Left lobe of liver (tissue), 2 donors: ENCODE measurements around the gene UBE2E1. TPM values are rescaled to one million over a fixed set of nuclear protein-coding genes. Genes with fewer than 3 reads are reported as not detected.

ENCODE experiments used
- ATAC-seq: fragments of 200-7000 bp; cut with Tn5 transposase; one replicate; pipeline ENCODE4 v1.9.1; 2020; ENCODE audit warnings: mild to moderate bottlenecking, moderate library complexity
- DNase-seq: peaks from one replicate; pipeline ENCODE4 v3.0.0-alpha.2; 2020; ENCODE audit warnings: low spot score
- total RNA-seq: library from RNA; stranded (reverse); gene quantifications from one replicate; pipeline ENCODE4 v1.2.1, GENCODE V29; 2021
- donor health status: DM: no; HTN: no; CAD: no; lungs with moderate emphysema.
- donor health status: DM: no; HTN: yes; CAD: no.

Gene UBE2E1
- 17.5 TPM for total RNA-seq

GRCh38 chr3:23805633-23806533, at the start of gene UBE2E1:
Gene UBE2E1 (plus strand): TSS chr3:23805955. CDS start chr3:23807270, 1,315 bp downstream.
- DNase-seq, result peak; percentile 78
- peak; percentile 84 for ATAC-seq

DNA sequence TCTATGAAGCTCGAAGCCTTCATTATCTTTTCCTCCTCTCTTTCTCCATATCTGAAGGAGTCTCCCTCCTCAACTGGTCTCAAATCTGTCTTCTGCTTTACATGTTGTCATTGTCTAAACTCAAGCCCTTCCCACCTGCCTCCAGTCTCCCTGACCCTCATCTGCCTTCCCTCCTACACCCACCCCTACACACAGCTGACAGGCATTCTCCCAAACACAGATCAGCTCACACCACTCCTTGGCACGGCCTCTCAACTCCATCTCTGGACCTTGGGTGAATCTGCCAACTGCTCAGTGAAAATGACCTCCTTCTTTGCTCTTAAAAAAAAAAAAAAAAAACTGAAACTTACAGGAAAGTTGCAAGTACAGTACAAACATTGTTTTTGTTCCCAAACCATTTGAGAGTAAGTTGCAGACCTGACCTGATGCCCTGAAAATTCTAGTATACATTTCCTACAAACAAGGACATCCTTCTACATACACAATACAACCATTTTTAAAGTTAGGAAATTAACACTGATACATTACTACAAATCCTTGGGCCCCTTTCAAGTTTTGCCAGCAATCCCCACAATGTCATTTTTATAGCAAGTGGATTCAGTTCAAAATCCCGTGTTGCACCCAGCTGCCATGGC, 49.4 kb upstream of the UBE2E1 start:
- DNase-seq, result no peak
- ATAC-seq, result no peak

- DNase-seq (no peak), ATAC-seq (no peak)
These were observed 47.4 kb upstream of the UBE2E1 start for GRCh38 chr3:23758253-23758838.

DNA sequence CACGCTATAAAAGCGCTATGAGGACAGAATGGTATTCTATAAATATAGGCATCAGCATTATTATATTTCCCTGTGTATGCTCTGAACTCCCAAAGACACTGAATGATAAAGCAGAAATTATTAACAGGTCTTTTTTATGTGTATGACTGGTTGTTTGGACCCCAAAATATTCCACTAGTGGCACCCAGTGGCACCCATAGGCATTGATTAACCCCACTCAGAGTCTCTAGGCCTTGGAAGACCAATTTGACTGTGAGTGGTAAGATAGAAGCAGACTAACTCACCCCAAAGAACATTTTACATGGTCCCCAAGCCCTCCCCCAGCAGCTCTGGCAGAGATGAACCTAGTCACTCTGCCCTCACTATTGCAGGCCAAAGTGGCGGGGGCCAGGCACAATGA, 45.4 kb upstream of the UBE2E1 start:
- ATAC-seq (no peak), DNase-seq (no peak)

- ATAC-seq, result no peak
- DNase-seq, result no peak
These were observed 44.8 kb upstream of the UBE2E1 start for GRCh38 chr3:23760871-23761373.

DNA sequence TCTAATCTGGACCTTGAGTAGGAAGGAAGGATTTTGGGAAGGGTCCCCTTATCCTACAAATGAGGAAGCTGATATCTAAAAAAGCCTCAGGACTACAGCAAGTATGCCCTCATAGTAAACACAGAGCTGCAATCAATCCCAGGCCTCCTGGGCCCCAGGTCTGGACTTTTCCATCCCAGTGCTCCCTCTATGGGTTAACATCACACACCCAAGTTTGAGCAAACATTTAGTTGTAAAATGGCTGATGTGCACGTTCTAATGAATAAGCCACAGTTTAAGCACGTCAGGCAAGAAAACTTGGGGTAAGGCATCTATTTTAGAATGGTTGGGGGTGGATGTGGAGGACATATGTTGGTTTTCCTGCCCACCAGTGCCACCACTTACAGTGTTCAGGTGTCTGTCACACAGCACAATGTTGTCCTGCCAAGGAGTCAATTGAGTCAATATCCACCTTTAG, 44.3 kb upstream of the UBE2E1 start:
- ATAC-seq (peak; percentile 39), DNase-seq (no peak)

DNA sequence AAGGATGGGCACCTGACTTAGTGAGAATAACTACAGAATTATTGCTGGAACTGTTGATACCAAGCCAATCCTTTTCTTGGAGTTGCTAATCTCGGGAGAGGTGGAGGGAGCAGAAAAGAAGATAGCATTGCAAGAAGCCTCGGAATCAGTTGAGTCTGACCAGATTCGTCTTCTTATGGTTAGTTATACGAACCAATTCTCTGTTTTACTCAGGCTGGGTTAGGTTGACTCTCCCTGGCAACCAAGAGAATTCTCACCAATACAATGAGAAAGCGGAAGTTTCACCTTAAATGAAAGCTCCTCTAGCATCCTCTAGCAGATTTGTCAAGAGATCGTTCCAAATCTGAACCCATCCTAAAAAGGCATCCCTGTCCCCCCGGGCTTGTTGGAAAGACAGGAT, 43.5 kb upstream of the UBE2E1 start:
- ATAC-seq, result no peak
- no peak for DNase-seq

DNA sequence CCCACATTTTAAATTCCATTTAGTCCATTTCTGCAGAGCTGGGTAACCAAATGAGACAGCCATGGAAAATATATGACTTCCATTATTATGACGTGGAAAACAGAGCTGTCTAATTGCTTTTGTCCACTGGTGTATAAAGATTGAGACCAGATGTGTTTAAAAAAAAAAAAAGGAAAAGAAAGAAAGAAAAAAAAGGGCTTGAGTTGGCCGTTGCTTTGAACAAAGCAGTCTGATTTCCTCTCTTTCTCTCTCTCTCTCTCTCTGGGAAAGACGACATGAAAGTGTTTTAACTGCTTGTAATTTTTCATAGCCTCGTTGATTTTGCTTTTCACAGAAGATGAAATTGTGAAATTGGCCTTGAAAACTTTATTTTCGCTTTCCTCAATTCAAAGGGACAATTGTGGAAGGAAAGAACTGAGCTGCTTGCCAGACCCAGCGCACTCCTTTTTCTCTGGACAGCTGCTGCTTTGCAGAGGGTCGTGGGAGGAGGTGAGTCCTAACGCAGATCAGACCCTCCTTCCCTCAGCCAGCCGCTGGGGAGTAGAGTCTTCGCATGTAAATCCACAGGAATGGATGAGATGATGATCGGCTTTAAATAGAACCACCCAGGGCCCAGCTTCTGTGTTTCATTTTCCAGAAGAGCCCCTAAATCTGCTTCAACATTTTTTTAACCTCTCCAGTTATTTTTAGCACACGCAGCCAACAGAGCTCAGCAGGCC, 42.8 kb upstream of the UBE2E1 start:
- ATAC-seq (no peak), DNase-seq (no peak)

DNA sequence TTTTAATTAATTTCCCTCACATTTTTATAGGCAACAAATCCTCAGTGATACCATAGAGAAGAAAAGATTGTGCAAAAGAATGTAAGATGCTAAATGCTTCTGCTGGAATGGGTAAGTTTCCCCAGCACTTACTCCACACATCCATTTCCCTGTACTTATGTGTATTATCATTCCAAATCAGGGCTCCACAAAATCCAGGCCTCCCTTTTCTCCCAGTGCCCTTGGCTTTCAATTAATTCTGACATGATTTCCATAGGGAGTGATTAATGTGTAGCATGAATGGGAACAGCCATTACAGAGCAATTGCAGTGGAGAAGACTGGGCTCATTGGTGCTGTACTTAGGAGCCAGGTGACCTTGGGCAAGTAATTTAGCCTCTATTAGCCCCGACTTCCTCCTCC, 41.3 kb upstream of the UBE2E1 start:
- ATAC-seq, result no peak
- no peak for DNase-seq

DNA sequence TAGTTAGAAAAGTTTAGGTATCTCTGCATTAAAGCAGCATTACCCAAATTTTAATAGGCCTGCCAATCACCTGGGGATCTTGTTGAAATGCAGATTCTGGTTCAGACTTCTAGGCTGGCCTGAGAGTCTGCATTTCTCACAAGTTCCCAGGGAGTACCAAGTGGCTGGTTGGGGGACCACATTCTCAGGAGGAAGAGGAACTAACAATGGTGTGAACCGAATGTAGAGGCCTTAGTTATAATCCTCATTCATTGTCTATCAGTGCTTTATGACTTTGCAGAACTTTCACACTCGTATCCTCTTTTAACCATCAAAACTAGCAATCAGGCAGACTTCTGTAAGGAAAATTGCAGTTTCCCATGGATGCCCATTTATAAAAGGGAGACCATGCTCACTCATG, 38.2 kb upstream of the UBE2E1 start:
- no peak for ATAC-seq

GRCh38 chr3:23775254-23775909, 30.4 kb upstream of the UBE2E1 start:
- ATAC-seq, result no peak
- no peak for DNase-seq

More for the DNA sequence above, 38.2 kb upstream of the UBE2E1 start:
- no peak for DNase-seq

DNA sequence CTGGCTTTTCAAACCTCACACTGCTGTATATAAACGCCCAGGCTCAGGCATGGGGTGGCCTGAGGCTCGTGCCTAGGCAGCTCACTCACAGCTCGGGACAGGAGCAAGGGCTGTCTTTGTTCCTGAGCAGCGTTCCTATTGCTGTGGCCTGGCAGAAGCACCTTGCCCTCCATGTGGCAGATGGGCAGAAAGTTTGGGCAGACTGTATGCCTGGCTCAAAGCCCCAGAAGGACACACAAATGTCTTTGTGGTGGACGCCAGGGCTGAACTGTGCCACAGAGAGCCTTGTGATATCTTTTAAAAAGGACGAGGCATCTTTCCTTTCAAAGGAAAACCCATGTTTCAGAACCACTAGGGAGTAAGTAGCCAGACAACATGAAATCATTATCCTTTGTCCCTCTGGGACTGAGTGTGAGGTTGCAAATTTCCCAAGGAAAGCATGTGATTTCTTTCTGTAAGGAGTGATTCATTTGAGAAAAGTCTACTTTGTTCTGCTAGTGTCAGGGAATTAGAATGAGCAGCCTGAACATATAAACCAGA, 29.3 kb upstream of the UBE2E1 start:
- DNase-seq, result no peak

GRCh38 chr3:23778446-23778845, 27.3 kb upstream of the UBE2E1 start:
- no peak for DNase-seq
- ATAC-seq, result no peak

More for the DNA sequence above, 29.3 kb upstream of the UBE2E1 start:
- no peak for ATAC-seq

DNA sequence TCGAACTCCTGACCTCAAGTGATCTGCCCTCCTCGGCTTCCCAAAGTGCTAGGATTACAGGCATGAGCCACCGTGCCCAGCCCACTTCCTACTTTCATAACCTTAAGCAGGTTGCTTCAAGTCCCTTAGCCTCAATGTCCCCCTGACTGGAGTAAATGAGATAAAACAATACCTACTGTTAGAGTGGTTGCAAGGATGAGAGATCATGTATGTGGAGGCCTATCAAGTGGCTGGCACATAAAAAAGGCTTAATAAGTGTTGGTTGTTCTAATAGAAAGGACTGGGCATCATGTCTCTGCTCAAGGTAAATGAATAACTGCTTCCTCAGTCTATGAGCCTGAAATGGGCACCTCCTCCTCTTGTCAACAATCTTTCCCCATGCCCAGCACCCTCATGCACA, 25.9 kb upstream of the UBE2E1 start:
- DNase-seq, result no peak
- ATAC-seq, result no peak

DNA sequence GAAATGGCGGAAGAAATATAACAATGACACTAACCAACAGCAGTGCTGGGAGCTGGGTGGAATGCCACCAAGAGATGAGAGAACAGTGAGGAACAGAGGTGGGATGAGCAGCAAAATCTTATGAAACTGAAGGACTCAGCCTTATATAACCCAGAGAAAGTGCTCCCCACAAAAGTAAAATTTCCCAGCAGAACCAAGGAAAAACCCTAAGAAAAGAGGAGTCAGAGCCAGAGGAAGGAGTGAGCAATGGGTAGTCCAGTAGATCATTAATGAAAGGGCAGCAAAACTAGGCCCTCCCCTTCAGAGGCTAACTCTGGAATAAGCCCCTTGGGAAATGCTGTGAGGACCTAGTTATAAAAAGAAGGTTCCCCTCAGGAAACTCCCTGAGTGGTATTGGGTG, 24.7 kb upstream of the UBE2E1 start:
- DNase-seq (no peak), ATAC-seq (no peak)

- DNase-seq (no peak), ATAC-seq (no peak)
These were observed 23.9 kb upstream of the UBE2E1 start for GRCh38 chr3:23781871-23782270.

GRCh38 chr3:23785097-23785645, 20.6 kb upstream of the UBE2E1 start:
- ATAC-seq, result no peak
- no peak for DNase-seq

GRCh38 chr3:23785882-23786281, 19.9 kb upstream of the UBE2E1 start:
- ATAC-seq (no peak), DNase-seq (no peak)

- no peak for ATAC-seq
- no peak for DNase-seq
These were observed 14.1 kb upstream of the UBE2E1 start for GRCh38 chr3:23791678-23792077.
